WTC11 (cell line): ENCODE results near the gene CENPX. TPM values are rescaled to one million over a fixed set of nuclear protein-coding genes. Genes with fewer than 3 reads are reported as not detected.

Source experiments
- ATAC-seq: fragments of 200-7000 bp; cut with Tn5 transposase; 2 replicates; pipeline ENCODE4 v1.10.0; 2021; ENCODE audit warnings: mild to moderate bottlenecking, moderate library complexity
- CTCF ChIA-PET: fragments of 300-600 bp; sonication (Branson Sonifier 250); formaldehyde crosslinking; loops from one replicate; lab custom pipeline; 2021; ENCODE audit warnings: antibody characterized with exemption; lab: Charles Lee
- POLR2A ChIA-PET: fragments of 350-600 bp; sonication (Branson Sonifier 250); formaldehyde crosslinking; loops from one replicate; lab custom pipeline; 2021; ENCODE audit warnings: antibody characterized with exemption; lab: Charles Lee
- DNase-seq: peaks from one replicate; pipeline ENCODE4 v3.0.0; 2021; ENCODE audit warnings: low spot score
- H3K27ac Mint-ChIP-seq: 2 replicates; pipeline ENCODE4 v1.8.0; 2021; ENCODE audit warnings: mixed read lengths
- H3K27me3 Mint-ChIP-seq: 2 replicates; pipeline ENCODE4 v1.8.0; 2021; ENCODE audit warnings: low read depth, mild to moderate bottlenecking, moderate library complexity, mixed read lengths
- H3K36me3 Mint-ChIP-seq: 2 replicates; pipeline ENCODE4 v1.8.0; 2021; ENCODE audit warnings: mixed read lengths
- H3K4me1 Mint-ChIP-seq: 2 replicates; pipeline ENCODE4 v1.8.0; 2022; ENCODE audit warnings: mixed read lengths
- H3K4me3 Mint-ChIP-seq: 2 replicates; pipeline ENCODE4 v1.8.0; 2021; ENCODE audit warnings: mild to moderate bottlenecking, moderate library complexity, mixed read lengths
- H3K9me3 Mint-ChIP-seq: 2 replicates; pipeline ENCODE4 v1.8.0; 2021; ENCODE audit warnings: mixed read lengths
- AR ChIP-seq: fragments of 250-450 bp; sonication (Bioruptor Pico); IDR thresholded peaks from 2 replicates; pipeline ENCODE4 v1.9.0; 2021; ENCODE audit warnings: mild to moderate bottlenecking
- E2F1 ChIP-seq: sonication (generic); formaldehyde crosslinking; IDR thresholded peaks from 2 replicates; pipeline ENCODE4 v1.8.0; 2022; ENCODE audit warnings: mild to moderate bottlenecking, missing genetic modification reagents
- EMX1 ChIP-seq: fragments of 250-450 bp; sonication (Bioruptor Pico); IDR thresholded peaks from 2 replicates; pipeline ENCODE4 v1.8.0; 2021; ENCODE audit warnings: mild to moderate bottlenecking
- ERG ChIP-seq: fragments of 250-450 bp; sonication (Bioruptor Pico); IDR thresholded peaks from 2 replicates; pipeline ENCODE4 v1.8.0; 2021; ENCODE audit warnings: mild to moderate bottlenecking
- FOXP4 ChIP-seq: sonication (generic); formaldehyde crosslinking; IDR thresholded peaks from 2 replicates; pipeline ENCODE4 v1.8.0; 2022; ENCODE audit warnings: mild to moderate bottlenecking, missing genetic modification reagents
- GTF2I ChIP-seq: fragments of 250-450 bp; sonication (Bioruptor Pico); conservative IDR thresholded peaks from 2 replicates; pipeline ENCODE4 v1.4.0; 2021; ENCODE audit warnings: mild to moderate bottlenecking
- HMGXB4 ChIP-seq: sonication (generic); formaldehyde crosslinking; IDR thresholded peaks from 2 replicates; pipeline ENCODE4 v1.8.1; 2023; ENCODE audit warnings: mild to moderate bottlenecking, moderate library complexity, missing genetic modification reagents
- NFATC4 ChIP-seq: fragments of 250-450 bp; sonication (Bioruptor Pico); IDR thresholded peaks from 2 replicates; pipeline ENCODE4 v1.9.0; 2021; ENCODE audit warnings: mild to moderate bottlenecking
- NR2C2 ChIP-seq: sonication (generic); formaldehyde crosslinking; IDR thresholded peaks from 2 replicates; pipeline ENCODE4 v1.8.0; 2022; ENCODE audit warnings: mild to moderate bottlenecking, missing genetic modification reagents
- TEAD1 ChIP-seq: sonication (generic); formaldehyde crosslinking; IDR thresholded peaks from 2 replicates; pipeline ENCODE4 v1.8.0; 2022; ENCODE audit warnings: mild to moderate bottlenecking, missing genetic modification reagents
- USF1 ChIP-seq: sonication (generic); formaldehyde crosslinking; IDR thresholded peaks from 2 replicates; pipeline ENCODE4 v1.8.0; 2022; ENCODE audit warnings: mild to moderate bottlenecking, missing genetic modification reagents
- ZNF232 ChIP-seq: sonication (generic); formaldehyde crosslinking; IDR thresholded peaks from 2 replicates; pipeline ENCODE4 v1.8.0; 2022; ENCODE audit warnings: mild to moderate bottlenecking, missing genetic modification reagents
- ZNF281 ChIP-seq: sonication (generic); formaldehyde crosslinking; IDR thresholded peaks from 2 replicates; pipeline ENCODE4 v1.8.0; 2023; ENCODE audit warnings: mild to moderate bottlenecking, missing genetic modification reagents
- ZNF416 ChIP-seq: fragments of 250-450 bp; sonication (Bioruptor Pico); IDR thresholded peaks from 2 replicates; pipeline ENCODE4 v1.9.0; 2021; ENCODE audit warnings: mild to moderate bottlenecking, inconsistent platforms
- total RNA-seq: library from RNA; stranded (reverse); gene quantifications from 3 replicates; pipeline ENCODE4 v1.2.3, GENCODE V29; 2021
- TF ChIP-seq, protein P1 (sequence below): fragments of 250-450 bp; sonication (Bioruptor Pico); IDR thresholded peaks from 2 replicates; pipeline ENCODE4 v1.9.0; 2021; ENCODE audit warnings: mild to moderate bottlenecking, borderline replicate concordance
- TF ChIP-seq, protein P2 (sequence below): fragments of 250-450 bp; sonication (Bioruptor Pico); conservative IDR thresholded peaks from 2 replicates; pipeline ENCODE4 v1.9.0; 2021; ENCODE audit warnings: mild to moderate bottlenecking

Gene CENPX
- total RNA-seq, 1 experiment from 2014 or later: 121 TPM

- TF ChIP-seq E2F1 (no peak), ERG (CRISPR knock-in tag) (no peak), HMGXB4 (CRISPR knock-in tag) (no peak), ZNF416 (no peak), EMX1 (CRISPR knock-in tag) (no peak)
- TF ChIP-seq, protein P1, sequence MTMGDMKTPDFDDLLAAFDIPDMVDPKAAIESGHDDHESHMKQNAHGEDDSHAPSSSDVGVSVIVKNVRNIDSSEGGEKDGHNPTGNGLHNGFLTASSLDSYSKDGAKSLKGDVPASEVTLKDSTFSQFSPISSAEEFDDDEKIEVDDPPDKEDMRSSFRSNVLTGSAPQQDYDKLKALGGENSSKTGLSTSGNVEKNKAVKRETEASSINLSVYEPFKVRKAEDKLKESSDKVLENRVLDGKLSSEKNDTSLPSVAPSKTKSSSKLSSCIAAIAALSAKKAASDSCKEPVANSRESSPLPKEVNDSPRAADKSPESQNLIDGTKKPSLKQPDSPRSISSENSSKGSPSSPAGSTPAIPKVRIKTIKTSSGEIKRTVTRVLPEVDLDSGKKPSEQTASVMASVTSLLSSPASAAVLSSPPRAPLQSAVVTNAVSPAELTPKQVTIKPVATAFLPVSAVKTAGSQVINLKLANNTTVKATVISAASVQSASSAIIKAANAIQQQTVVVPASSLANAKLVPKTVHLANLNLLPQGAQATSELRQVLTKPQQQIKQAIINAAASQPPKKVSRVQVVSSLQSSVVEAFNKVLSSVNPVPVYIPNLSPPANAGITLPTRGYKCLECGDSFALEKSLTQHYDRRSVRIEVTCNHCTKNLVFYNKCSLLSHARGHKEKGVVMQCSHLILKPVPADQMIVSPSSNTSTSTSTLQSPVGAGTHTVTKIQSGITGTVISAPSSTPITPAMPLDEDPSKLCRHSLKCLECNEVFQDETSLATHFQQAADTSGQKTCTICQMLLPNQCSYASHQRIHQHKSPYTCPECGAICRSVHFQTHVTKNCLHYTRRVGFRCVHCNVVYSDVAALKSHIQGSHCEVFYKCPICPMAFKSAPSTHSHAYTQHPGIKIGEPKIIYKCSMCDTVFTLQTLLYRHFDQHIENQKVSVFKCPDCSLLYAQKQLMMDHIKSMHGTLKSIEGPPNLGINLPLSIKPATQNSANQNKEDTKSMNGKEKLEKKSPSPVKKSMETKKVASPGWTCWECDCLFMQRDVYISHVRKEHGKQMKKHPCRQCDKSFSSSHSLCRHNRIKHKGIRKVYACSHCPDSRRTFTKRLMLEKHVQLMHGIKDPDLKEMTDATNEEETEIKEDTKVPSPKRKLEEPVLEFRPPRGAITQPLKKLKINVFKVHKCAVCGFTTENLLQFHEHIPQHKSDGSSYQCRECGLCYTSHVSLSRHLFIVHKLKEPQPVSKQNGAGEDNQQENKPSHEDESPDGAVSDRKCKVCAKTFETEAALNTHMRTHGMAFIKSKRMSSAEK (CRISPR knock-in tag): no peak
- TF ChIP-seq, all 79 proteins: peak for 0
Measured at GRCh38 chr17:82012640-82013295, 9.9 kb downstream of the CENPX start (continued).

- H3K9me3 Mint-ChIP-seq: no peaks in the 10 kb centered on the region
- no peaks in the 10 kb centered on the region for H3K27me3 Mint-ChIP-seq
- H3K4me3 Mint-ChIP-seq: no peak overlapping the region
- ATAC-seq: no peak
- H3K36me3 Mint-ChIP-seq: no peaks in the 10 kb centered on the region
- POLR2A ChIA-PET: no interaction called here
- CTCF ChIA-PET: interaction anchor here (1.3 to 3.0 kb wide), 2 partner anchors 10 to 16 kb away, joined by 4 to 11 read pairs; partner anchors contain the start of genes CENPX and LRRC45
- H3K4me1 Mint-ChIP-seq: no peaks in the 10 kb centered on the region
- no peak for DNase-seq
- H3K27ac Mint-ChIP-seq: no peak overlapping the region
- TF ChIP-seq NR2C2 (CRISPR knock-in tag): no peak
- TF ChIP-seq ZNF232 (CRISPR knock-in tag): no peak
- TF ChIP-seq, protein P2, sequence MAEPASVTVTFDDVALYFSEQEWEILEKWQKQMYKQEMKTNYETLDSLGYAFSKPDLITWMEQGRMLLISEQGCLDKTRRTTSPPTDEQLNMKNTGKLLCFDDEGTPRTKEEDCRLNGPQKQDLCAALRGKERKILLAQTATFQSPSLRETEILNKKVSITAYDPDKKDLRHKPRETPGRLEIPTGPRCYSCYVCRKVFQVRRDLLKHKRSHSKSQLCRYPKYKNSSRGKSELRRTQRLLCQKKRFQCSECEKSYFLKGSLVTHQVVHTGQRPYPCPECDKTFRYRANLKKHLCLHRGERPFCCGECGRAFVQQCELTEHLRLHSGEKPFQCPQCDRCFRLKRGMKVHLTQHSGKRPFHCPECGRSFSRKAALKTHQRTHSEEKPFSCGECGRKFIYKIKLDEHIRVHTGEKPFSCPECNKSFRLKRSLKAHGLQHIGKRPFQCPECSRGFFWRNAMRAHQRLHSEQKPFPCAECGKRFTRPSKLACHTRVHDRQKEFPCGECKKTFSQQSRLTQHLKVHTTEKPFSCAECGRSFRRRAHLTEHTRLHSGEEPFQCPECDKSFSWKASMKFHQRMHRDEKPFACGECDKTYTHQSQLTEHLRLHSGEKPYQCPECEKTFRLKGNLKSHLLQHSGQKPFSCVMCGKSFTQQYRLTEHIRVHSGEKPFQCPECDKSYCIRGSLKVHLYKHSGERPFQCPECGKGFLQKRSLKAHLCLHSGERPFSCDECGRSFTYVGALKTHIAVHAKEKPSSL: no peak
- no peak for TF ChIP-seq TEAD1 (CRISPR knock-in tag)
- TF ChIP-seq USF1 (CRISPR knock-in tag): no peak
- TF ChIP-seq AR (CRISPR knock-in tag): no peak
- no peak for TF ChIP-seq NFATC4 (CRISPR knock-in tag)
- no peak for TF ChIP-seq FOXP4 (CRISPR knock-in tag)
- TF ChIP-seq GTF2I (CRISPR knock-in tag): no peak
- no peak for TF ChIP-seq ZNF281 (CRISPR knock-in tag)
Measured at GRCh38 chr17:82012261-82012639, 10.4 kb downstream of the CENPX start.
